ENCODE data around the gene MPRIP. TPM values are rescaled to one million over a fixed set of nuclear protein-coding genes. Genes with fewer than 3 reads are reported as not detected.

MPRIP gene
- total RNA-seq, 1 donor from 2014 or later = 345 TPM

DNA sequence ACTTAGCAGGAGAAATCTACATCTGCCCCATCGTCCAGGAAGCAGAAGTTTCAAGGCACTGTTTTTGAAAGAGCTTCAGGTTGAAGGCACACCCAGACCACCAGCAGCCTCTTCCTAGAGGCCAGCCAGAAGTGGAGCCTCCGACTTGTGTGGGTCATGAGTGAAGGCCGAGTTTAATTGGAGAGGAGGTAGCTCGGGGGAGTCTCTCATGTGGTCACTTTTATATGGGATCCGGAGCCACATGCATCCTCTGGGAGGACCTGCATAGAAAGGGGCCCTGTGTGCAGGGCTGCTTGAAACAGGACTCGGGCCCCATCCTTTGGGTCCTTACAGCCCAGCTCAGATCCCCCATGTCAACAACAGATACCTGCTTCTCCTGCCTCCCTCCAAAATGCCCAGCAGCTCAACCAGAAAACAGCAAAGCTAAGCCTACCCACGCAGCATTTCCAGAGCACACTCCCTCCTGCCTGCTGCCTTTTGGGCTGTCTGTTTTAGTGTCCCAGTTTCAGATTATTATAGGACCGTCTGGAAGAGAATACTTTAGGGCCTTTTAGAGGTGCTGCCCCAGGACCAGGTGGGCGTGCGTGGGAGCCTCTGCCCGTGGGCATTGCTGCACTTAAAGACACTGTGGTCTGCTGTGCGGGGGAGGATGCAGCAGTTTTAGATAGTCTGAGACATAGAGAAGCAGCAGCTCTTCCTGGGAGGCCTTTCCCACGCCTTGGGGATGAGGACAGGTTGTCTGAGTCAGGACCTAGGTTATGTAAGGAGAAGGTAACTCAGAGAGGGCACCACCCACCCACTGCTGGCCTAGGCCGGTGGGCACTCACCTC, 29.5 kb downstream of the MPRIP start:
- H3K27ac Mint-ChIP-seq (ENCODE audit: unreplicated experiment) = peak overlapping the region; percentile 71
- peaks cover 5% of the 10 kb centered on the region for H3K9me3 Mint-ChIP-seq (ENCODE audit: low read depth)
- peaks cover 6% of the 10 kb centered on the region for H3K36me3 Mint-ChIP-seq (ENCODE audit: low read depth)
- peak; percentile 67 for DNase-seq (ENCODE audit: low spot score)
- H3K4me3 Mint-ChIP-seq (ENCODE audit: unreplicated experiment) = no peak overlapping the region
- TF ChIP-seq, protein P1, sequence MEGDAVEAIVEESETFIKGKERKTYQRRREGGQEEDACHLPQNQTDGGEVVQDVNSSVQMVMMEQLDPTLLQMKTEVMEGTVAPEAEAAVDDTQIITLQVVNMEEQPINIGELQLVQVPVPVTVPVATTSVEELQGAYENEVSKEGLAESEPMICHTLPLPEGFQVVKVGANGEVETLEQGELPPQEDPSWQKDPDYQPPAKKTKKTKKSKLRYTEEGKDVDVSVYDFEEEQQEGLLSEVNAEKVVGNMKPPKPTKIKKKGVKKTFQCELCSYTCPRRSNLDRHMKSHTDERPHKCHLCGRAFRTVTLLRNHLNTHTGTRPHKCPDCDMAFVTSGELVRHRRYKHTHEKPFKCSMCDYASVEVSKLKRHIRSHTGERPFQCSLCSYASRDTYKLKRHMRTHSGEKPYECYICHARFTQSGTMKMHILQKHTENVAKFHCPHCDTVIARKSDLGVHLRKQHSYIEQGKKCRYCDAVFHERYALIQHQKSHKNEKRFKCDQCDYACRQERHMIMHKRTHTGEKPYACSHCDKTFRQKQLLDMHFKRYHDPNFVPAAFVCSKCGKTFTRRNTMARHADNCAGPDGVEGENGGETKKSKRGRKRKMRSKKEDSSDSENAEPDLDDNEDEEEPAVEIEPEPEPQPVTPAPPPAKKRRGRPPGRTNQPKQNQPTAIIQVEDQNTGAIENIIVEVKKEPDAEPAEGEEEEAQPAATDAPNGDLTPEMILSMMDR (IDR thresholded peaks at IDR 0.05) = no peak
- peaks cover 94% of the 10 kb centered on the region for H3K4me1 Mint-ChIP-seq (ENCODE audit: low read depth)
- H3K27me3 Mint-ChIP-seq (ENCODE audit: low read depth) = no peaks in the 10 kb centered on the region

DNA sequence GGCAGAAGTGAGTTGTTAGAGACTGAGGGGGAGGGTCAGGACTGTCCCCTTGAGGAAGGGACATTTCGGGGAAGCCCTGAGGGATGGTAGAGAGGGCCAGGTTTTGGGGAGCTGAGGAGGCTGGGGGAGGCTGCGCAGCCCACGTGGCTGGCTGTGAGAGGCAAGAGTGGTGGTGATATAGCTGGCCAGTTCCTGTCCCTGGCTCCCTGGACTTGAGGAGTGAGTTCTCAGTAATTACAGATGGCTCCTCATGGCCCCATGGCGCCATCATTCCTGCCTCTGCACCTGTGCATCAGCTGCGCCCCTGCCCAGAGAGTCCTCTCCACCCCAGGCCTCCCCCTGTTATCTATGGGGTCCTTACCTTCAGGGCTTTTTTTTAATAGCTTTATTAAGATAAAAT, 30.3 kb downstream of the MPRIP start:
- peak; percentile 51 for DNase-seq (ENCODE audit: low spot score)
- Mint-ChIP-seq H3K4me1 (ENCODE audit: low read depth) (peaks cover 94% of the 10 kb centered on the region), H3K4me3 (ENCODE audit: unreplicated experiment) (no peak overlapping the region)

DNA sequence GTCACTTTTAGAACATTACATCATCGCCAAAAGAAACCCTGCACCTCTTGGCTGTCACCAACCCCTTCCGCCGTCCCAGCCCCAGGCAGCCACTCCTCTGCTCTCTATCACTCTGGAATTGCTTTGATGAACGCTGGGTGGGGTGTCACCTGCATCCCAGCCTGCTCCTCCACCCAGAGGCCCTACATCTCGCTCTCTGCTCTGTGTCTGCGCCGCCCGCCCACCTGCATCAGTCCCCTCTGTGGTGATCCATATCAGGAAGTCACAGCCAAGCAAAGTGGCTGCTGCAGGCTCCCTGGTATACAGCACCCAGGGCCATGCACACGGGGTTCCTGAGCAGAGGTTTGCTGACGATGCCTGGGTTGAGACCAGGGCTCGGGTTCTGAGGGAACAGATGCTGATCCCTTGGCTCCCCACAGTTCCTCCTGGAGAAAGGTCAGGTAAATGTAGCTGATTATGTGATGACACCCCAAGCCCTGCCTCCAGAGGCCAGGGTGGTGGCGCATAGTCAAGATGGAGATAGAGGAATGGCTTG, 30.8 kb downstream of the MPRIP start:
- peaks cover 17% of the 10 kb centered on the region for H3K36me3 Mint-ChIP-seq (ENCODE audit: low read depth)
- peaks cover 95% of the 10 kb centered on the region for H3K4me1 Mint-ChIP-seq (ENCODE audit: low read depth)
- TF ChIP-seq, protein P1 (IDR thresholded peaks at IDR 0.05) = no peak
- peaks cover 5% of the 10 kb centered on the region for H3K9me3 Mint-ChIP-seq (ENCODE audit: low read depth)
- DNase-seq (ENCODE audit: low spot score) = peak; percentile 72
- H3K27me3 Mint-ChIP-seq (ENCODE audit: low read depth) = no peaks in the 10 kb centered on the region
- H3K4me3 Mint-ChIP-seq (ENCODE audit: unreplicated experiment) = no peak overlapping the region
- peak overlapping the region; percentile 46 for H3K27ac Mint-ChIP-seq (ENCODE audit: unreplicated experiment)

More for the DNA sequence above, 30.3 kb downstream of the MPRIP start:
- H3K27me3 Mint-ChIP-seq (ENCODE audit: low read depth) = no peaks in the 10 kb centered on the region
- peak overlapping the region; percentile 46 for H3K27ac Mint-ChIP-seq (ENCODE audit: unreplicated experiment)
- H3K9me3 Mint-ChIP-seq (ENCODE audit: low read depth) = peaks cover 5% of the 10 kb centered on the region
- H3K36me3 Mint-ChIP-seq (ENCODE audit: low read depth) = peaks cover 13% of the 10 kb centered on the region
- TF ChIP-seq, protein P1 (IDR thresholded peaks at IDR 0.05) = no peak

DNA sequence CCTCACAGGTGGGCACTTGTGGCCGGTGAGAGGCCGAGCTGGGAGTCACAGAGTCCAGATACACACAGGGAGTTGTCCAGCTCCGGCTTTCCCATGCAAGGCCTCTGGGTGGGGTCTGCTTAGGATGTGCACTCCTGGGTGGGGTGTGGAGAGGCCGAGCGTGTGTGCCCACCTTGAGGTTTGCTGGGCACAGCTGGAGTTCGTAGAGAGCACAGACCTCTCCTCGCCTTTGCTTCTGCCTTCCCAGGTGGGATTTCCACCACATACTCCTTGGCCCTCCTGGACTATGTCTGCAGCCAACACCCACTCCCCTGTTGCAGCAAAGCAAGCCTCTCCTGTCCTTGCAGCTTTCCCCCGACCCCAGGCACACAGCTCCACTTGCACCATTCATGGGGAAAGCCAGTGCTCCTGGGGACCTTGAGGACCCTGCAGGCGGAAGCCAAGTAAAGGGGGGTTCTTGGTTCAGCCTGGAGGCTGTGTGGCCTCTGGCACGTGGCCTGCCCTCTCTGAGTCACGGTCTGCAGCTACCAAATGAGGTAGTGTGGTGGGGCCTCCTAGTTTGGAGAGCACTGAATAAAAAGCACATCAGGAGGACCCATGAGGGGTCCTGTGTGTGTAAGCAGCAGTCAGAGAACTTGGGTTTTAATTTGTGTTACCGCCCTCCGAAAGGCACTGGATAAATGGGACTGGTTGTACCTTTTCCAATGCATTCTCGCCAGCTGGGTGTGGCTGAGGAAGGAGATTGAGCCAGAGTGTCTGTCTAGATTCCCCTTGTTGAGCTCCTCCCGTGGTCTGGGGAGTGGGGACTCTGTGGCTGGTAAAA, 31.5 kb downstream of the MPRIP start:
- H3K9me3 Mint-ChIP-seq (ENCODE audit: low read depth) = peaks cover 5% of the 10 kb centered on the region
- DNase-seq (ENCODE audit: low spot score) = peak; percentile 72
- H3K4me1 Mint-ChIP-seq (ENCODE audit: low read depth) = peaks cover 94% of the 10 kb centered on the region
- H3K27ac Mint-ChIP-seq (ENCODE audit: unreplicated experiment) = peak overlapping the region; percentile 60
- TF ChIP-seq, protein P1 (IDR thresholded peaks at IDR 0.05) = no peak
- H3K4me3 Mint-ChIP-seq (ENCODE audit: unreplicated experiment) = no peak overlapping the region
- H3K36me3 Mint-ChIP-seq (ENCODE audit: low read depth) = peaks cover 21% of the 10 kb centered on the region
- H3K27me3 Mint-ChIP-seq (ENCODE audit: low read depth) = no peaks in the 10 kb centered on the region

Measured in chondrocyte (in vitro differentiated cells).